T-cell (primary cell): ENCODE data around the gene SFMBT2. TPM values are rescaled to one million over a fixed set of nuclear protein-coding genes. Genes with fewer than 3 reads are reported as not detected.
A peak's percentile ranks its signal among the peaks of the same experiment; 100 is the strongest.

Experiments
- ATAC-seq, 4 experiments: fragments of 200-7000 bp in 3 of 4; fragments of 150-1000 bp in 1 of 4; cut with Tn5 transposase; replicated peaks in 1 of 4; 1 replicate in 3 of 4; 2 replicates in 1 of 4; pipeline ENCODE4 v1.10.0; 2021; ENCODE audit warnings: moderate library complexity in 3 of 4, mild to moderate bottlenecking in 2 of 4, moderate number of reproducible peaks in 1 of 4
- CTCF ChIA-PET, 2 donors: fragments of 300-600 bp; sonication (Branson Sonifier 250); formaldehyde crosslinking; loops; one replicate each; lab custom pipeline; 2022; ENCODE audit warnings: antibody characterized with exemption in 2 of 2; lab: Charles Lee
- POLR2A ChIA-PET, 2 donors: fragments of 300-600 bp; sonication (Branson Sonifier 250); formaldehyde crosslinking; loops; one replicate each; lab custom pipeline; 2022; ENCODE audit warnings: antibody characterized with exemption in 2 of 2; lab: Charles Lee
- DNase-seq, 35 experiments: peaks; one replicate each; pipeline versions ENCODE4 v3.0.0 to v3.0.0-alpha.2; 2013 to 2023
- H3K27ac ChIP-seq: one replicate; pipeline ENCODE4 v1.5.1; 2013; ENCODE audit warnings: low read length
- H3K27me3 ChIP-seq, 2 experiments: replicated peaks in 1 of 2; 1 replicate in 1 of 2; 2 replicates in 1 of 2; pipeline versions ENCODE4 v1.6.1 to v1.7.0; 2013; ENCODE audit warnings: low read length in 1 of 2, mixed read lengths in 1 of 2; ENCODE audit not compliant: control insufficient read depth in 2 of 2, insufficient read depth in 2 of 2; ENCODE audit errors: extremely low read depth in 1 of 2
- H3K36me3 ChIP-seq, 2 donors: 1 replicate in 1 of 2; 2 replicates in 1 of 2; pipeline versions ENCODE4 v1.6.1 to v1.7.0; 2013; ENCODE audit warnings: low read length in 1 of 2; ENCODE audit not compliant: control insufficient read depth in 2 of 2, insufficient read depth in 1 of 2; ENCODE audit errors: extremely low read depth in 1 of 2
- H3K4me1 ChIP-seq, 2 experiments: 1 replicate in 1 of 2; 2 replicates in 1 of 2; pipeline versions ENCODE4 v1.6.1 to v1.7.0; 2013; ENCODE audit warnings: low read length in 2 of 2, mixed read lengths in 1 of 2; ENCODE audit not compliant: insufficient read depth in 2 of 2, control insufficient read depth in 1 of 2; ENCODE audit errors: extremely low read depth in 1 of 2
- H3K4me3 ChIP-seq, 2 donors: 1 replicate in 1 of 2; 2 replicates in 1 of 2; pipeline versions ENCODE4 v1.5.1 to v1.7.0; 2013; ENCODE audit warnings: mild to moderate bottlenecking in 2 of 2, low read length in 1 of 2, moderate library complexity in 1 of 2; ENCODE audit not compliant: control insufficient read depth in 1 of 2; ENCODE audit errors: extremely low read depth in 1 of 2
- H3K9me3 ChIP-seq: 2 replicates; pipeline ENCODE4 v1.7.0; 2013
- H3K27ac Mint-ChIP-seq, 2 donors: one replicate each; pipeline ENCODE4 v1.8.0; 2020 to 2021; ENCODE audit warnings: mild to moderate bottlenecking in 2 of 2, mixed read lengths in 2 of 2
- H3K27me3 Mint-ChIP-seq, 2 donors: one replicate each; pipeline ENCODE4 v1.8.0; 2021 to 2022; ENCODE audit warnings: mixed read lengths in 2 of 2
- H3K36me3 Mint-ChIP-seq: one replicate; pipeline ENCODE4 v1.8.0; 2021; ENCODE audit warnings: mixed read lengths
- H3K4me1 Mint-ChIP-seq, 3 donors: one replicate each; pipeline ENCODE4 v1.8.0; 2020 to 2022; ENCODE audit warnings: mixed read lengths in 3 of 3, mild to moderate bottlenecking in 1 of 3
- H3K4me3 Mint-ChIP-seq, 3 donors: one replicate each; pipeline ENCODE4 v1.8.0; 2020 to 2022; ENCODE audit warnings: mild to moderate bottlenecking in 3 of 3, mixed read lengths in 3 of 3, moderate library complexity in 3 of 3
- H3K9me3 Mint-ChIP-seq, 3 donors: one replicate each; pipeline ENCODE4 v1.8.0; 2020 to 2022; ENCODE audit warnings: mixed read lengths in 3 of 3
- WGBS: methylation state at CpG from one replicate; pipeline ENCODE4 v1.1.5; 2013; ENCODE audit warnings: missing lambda C conversion rate; ENCODE audit not compliant: insufficient coverage; 5-methylcytosine and 5-hydroxymethylcytosine counted together
- total RNA-seq, 35 experiments: library from RNA in 6 of 35; stranded (reverse) in 6 of 35; fragments of 120-200 nt in 1 of 35; gene quantifications; one replicate each; pipeline versions ENCODE4 v1.2.1 to v1.2.4 and lab custom pipeline; 2013 to 2026

Gene SFMBT2
- total RNA-seq, 5 donors from 2014 or later (not counting 1 experiment from before 2014, with no cell fraction given), result 32.7 to 38.3 (median 36.8) TPM

DNA sequence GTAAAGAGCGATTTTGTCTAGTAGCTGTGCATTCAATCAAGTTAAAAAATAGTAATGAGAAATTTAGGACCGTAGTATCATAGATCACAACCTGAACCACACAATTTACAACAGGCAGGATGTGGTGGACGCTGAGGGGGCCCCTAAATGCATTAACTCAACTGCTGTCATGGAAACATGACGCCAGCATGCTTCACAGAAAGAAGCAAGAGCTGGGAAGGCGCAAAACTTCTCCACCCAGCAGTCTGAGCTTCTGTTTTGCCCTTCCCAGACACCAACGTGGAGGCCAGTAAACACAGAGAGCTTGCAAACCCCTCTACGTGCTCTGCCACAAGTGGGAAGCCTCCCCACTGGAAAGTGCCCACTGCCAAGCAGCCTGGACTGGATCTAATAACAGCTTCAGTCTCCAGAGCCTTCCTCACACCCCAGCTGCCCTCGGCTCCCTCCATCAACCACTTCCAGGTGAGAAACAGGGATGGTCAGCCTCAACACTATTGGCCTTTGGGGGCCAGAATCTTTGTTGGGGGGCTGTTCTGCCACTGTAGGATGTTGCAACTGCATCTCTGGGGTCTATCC, 151.8 kb downstream of the SFMBT2 start:
- peaks cover 3 to 6% of the 10 kb centered on the region in 2 donors for H3K36me3 ChIP-seq
- DNase-seq (peak in 34 of 35 experiments; percentile 41 to 83 (median 73)), ATAC-seq (peak; percentile 77 to 91 (median 86))
- peaks cover 21% of the 10 kb centered on the region for H3K36me3 Mint-ChIP-seq
- ChIA-PET POLR2A (interaction anchor here in 1 of 2 donors (0.5 to 1.4 kb wide), 5 partner anchors 10 to 930 kb away, joined by 3 to 5 read pairs (median 3); no protein-coding TSS in a partner anchor), CTCF (interaction anchor here (0.6 to 1.1 kb wide), 11 partner anchors 9 to 340 kb away, joined by 3 to 5 read pairs (median 3); partner anchors contain the start of gene SFMBT2 (in 1 of the 2))
- H3K4me1 ChIP-seq, result peaks cover 25 to 38% of the 10 kb centered on the region in 2 experiments
- 3% methylated on average over 4 of the region's 8 CpGs for WGBS
- H3K4me1 Mint-ChIP-seq, result peaks cover 57 to 75% (median 74%) of the 10 kb centered on the region in 3 donors
- peak overlapping the region; percentile 65 to 87 for H3K27ac Mint-ChIP-seq
- no peaks in the 10 kb centered on the region for H3K27me3 Mint-ChIP-seq
- no peaks in the 10 kb centered on the region for H3K27me3 ChIP-seq
- H3K9me3 ChIP-seq, result no peaks in the 10 kb centered on the region
- peak overlapping the region; percentile 53 to 63 (median 55) for H3K4me3 Mint-ChIP-seq
- H3K27ac ChIP-seq, result peak overlapping the region; percentile 30
- no peaks in the 10 kb centered on the region for H3K9me3 Mint-ChIP-seq
- H3K4me3 ChIP-seq, result peak overlapping the region in 1 of 2 donors; percentile 4

DNA sequence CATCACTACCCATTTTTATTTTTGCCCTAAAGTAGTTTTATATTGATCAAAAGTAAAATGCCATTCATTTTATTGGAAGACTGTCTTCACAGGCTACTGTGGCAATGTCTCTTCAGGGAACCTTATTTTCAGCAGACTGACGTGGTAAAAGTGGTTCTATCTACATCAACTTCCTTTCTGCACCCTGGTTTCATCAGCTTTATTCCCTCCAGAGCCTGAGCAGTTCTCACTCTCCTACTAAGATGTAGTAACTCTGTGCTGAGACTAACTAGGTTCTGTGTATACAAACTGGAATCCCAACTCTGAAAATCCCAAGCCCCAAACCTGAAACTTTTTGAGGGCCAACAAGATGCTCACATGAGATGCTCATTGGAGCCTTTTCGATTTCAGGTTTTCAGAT, 155.3 kb downstream of the SFMBT2 start:
- DNase-seq, result no peak
- POLR2A ChIA-PET, result no interaction called here
- Mint-ChIP-seq H3K4me3 (no peak overlapping the region), H3K36me3 (peaks cover 31% of the 10 kb centered on the region), H3K27ac (peak overlapping the region in 1 of 2 donors; percentile 66), H3K4me1 (peaks cover 69 to 77% (median 76%) of the 10 kb centered on the region in 3 donors), H3K9me3 (no peaks in the 10 kb centered on the region), H3K27me3 (no peaks in the 10 kb centered on the region)
- WGBS, result 50% methylated on average over 2 of the region's 2 CpGs
- no peak overlapping the region for H3K27ac ChIP-seq
- ATAC-seq, result no peak
- H3K9me3 ChIP-seq, result no peaks in the 10 kb centered on the region
- peaks cover 25 to 35% of the 10 kb centered on the region in 2 experiments for H3K4me1 ChIP-seq
- no peaks in the 10 kb centered on the region for H3K27me3 ChIP-seq
- H3K4me3 ChIP-seq, result no peak overlapping the region
- H3K36me3 ChIP-seq, result peaks cover 0 to 9% of the 10 kb centered on the region in 2 donors
- CTCF ChIA-PET, result interaction anchor here in 1 of 2 donors (1.3 kb wide), 1 partner anchor 13 kb away, joined by 3 read pairs; no protein-coding TSS in a partner anchor

DNA sequence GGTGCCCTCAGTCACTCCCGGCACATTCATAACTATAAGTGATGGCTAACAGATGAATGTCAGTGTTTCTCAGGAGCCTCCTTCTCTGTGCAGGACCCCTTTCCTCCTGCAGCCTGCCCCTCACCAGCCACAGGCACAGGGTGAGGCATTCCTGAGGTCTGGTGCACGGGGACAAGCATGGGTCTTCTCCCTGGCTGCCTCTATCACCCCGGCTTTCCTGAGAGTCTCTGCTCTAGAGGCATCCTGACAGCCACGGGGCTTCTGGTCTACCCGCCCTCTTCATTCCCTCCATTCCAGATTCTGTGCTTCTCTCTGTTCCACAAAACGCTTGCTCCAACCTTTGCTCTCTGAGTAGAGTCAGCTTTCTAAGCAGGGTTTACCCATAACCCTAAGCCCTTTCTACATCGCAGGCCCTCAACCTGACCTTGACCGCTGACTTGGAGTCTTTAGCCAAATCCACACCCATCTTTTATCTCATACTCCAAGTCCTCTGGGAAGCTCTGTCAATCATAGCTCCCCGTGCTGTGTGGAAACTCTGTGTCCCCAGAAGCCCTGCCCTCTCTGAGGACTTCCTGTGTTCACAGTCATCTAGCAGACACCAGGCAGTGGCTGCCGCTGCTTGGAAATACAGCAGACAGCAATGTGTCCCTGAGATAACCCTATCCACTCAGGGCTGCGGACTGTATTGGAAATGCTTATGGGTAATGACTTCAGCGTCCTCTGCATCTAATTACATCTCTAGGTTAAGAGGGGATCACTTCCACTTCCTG, 159.0 kb downstream of the SFMBT2 start:
- Mint-ChIP-seq H3K27ac (peak overlapping the region; percentile 5 to 34), H3K4me1 (peaks cover 41 to 43% (median 42%) of the 10 kb centered on the region in 3 donors), H3K27me3 (no peaks in the 10 kb centered on the region), H3K9me3 (no peaks in the 10 kb centered on the region), H3K4me3 (no peak overlapping the region), H3K36me3 (peaks cover 47% of the 10 kb centered on the region)
- H3K27me3 ChIP-seq, result no peaks in the 10 kb centered on the region
- H3K27ac ChIP-seq, result no peak overlapping the region
- H3K4me3 ChIP-seq, result no peak overlapping the region
- H3K9me3 ChIP-seq, result no peaks in the 10 kb centered on the region
- ChIA-PET POLR2A (no interaction called here), CTCF (no interaction called here)
- DNase-seq, result no peak
- peaks cover 8 to 12% of the 10 kb centered on the region in 2 experiments for H3K4me1 ChIP-seq
- no peak for ATAC-seq
- H3K36me3 ChIP-seq, result peaks cover 4 to 28% of the 10 kb centered on the region in 2 donors
- 94% methylated on average over 9 of the region's 12 CpGs for WGBS

DNA sequence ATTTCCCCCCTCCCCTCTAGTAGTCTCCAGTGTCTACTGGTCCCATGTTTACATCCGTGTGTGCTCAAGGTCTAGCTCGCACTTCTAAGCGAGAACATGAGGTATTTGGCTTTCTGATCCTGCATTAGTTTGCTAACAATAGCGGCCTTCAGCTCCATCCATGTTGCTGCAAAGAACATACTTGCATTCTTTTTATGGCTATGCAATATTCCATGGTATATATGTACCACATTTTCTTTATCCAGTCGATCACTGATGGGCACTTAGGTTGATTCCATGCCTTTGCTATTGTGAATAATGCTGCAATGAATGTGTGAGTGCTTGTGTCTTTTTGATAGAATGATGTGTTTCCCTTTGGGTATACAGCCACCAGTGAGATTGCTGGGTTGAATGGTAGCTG, 160.6 kb downstream of the SFMBT2 start:
- Mint-ChIP-seq H3K4me3 (no peak overlapping the region), H3K36me3 (peaks cover 55% of the 10 kb centered on the region), H3K4me1 (peaks cover 28 to 33% (median 31%) of the 10 kb centered on the region in 3 donors), H3K9me3 (no peaks in the 10 kb centered on the region), H3K27ac (no peak overlapping the region), H3K27me3 (no peaks in the 10 kb centered on the region)
- Histone ChIP-seq H3K36me3 (peaks cover 4 to 31% of the 10 kb centered on the region in 2 donors), H3K4me3 (no peak overlapping the region), H3K4me1 (peaks cover 3% of the 10 kb centered on the region in 2 experiments), H3K27me3 (no peaks in the 10 kb centered on the region), H3K9me3 (no peaks in the 10 kb centered on the region), H3K27ac (no peak overlapping the region)
- DNase-seq (no peak), ATAC-seq (no peak)
- WGBS, result 100% methylated on average over 3 of the region's 5 CpGs
- POLR2A ChIA-PET, result no interaction called here
- CTCF ChIA-PET, result no interaction called here

DNA sequence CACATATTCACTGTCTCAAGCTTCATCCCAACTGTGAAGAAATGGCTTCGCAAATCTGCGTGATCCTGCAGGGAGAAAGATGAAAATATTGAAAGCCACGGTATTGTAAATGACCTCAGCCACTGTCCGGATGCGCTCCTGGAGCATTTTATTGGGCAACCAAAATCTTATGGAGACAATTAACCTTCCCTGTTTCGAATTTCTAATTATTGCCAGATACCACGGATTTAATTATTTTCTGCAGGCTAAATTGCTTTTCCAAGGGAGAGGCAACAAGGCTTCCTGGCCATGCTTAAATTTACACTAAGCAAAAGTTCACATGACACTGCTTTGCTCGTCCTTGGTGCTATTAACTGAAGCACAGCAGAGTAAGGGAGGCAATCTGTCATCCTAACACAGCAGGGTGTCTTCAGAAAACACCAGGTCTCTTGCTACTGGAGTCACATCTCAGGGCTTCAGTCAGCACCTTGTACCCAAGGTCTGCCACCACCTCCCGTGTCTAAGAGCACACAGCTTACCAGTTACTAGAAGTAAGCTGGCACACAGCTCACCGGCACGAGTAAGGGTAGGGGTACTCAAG, 162.2 kb downstream of the SFMBT2 start:
- H3K9me3 ChIP-seq, result no peaks in the 10 kb centered on the region
- Mint-ChIP-seq H3K27ac (no peak overlapping the region), H3K9me3 (no peaks in the 10 kb centered on the region), H3K36me3 (peaks cover 53% of the 10 kb centered on the region), H3K27me3 (no peaks in the 10 kb centered on the region), H3K4me3 (no peak overlapping the region), H3K4me1 (peaks cover 32 to 36% (median 34%) of the 10 kb centered on the region in 3 donors)
- H3K36me3 ChIP-seq, result peaks cover 4 to 27% of the 10 kb centered on the region in 2 donors
- no peak overlapping the region for H3K27ac ChIP-seq
- DNase-seq, result no peak
- 98% methylated on average over 9 of the region's 11 CpGs for WGBS
- no peaks in the 10 kb centered on the region for H3K27me3 ChIP-seq
- CTCF ChIA-PET, result no interaction called here
- POLR2A ChIA-PET, result no interaction called here
- ATAC-seq, result no peak
- H3K4me1 ChIP-seq, result peaks cover 9 to 10% of the 10 kb centered on the region in 2 experiments
- no peak overlapping the region for H3K4me3 ChIP-seq

DNA sequence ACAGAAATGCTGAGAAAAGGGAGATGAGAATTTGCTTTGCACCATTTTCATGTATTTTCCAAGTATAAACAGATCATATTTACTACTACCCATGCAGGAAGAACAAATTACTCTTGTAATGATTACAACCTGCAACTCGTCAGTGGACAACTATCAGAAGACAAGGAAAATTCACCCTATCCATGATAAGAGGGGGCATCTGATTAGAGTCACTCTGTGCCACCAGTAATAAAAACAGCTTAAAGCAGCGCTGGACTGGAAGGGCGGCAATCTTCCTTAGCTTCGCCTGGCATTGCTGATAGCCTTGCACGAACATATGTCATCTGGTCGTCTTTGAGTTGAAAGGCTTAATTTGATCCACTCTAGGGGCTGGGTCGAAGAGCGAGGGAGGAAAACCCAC, 162.7 kb downstream of the SFMBT2 start:
- no peak for DNase-seq
- Histone ChIP-seq H3K4me1 (peaks cover 9 to 10% of the 10 kb centered on the region in 2 experiments), H3K27ac (no peak overlapping the region), H3K9me3 (no peaks in the 10 kb centered on the region), H3K36me3 (peaks cover 4 to 31% of the 10 kb centered on the region in 2 donors), H3K27me3 (no peaks in the 10 kb centered on the region), H3K4me3 (no peak overlapping the region)
- H3K4me1 Mint-ChIP-seq, result peaks cover 36 to 39% (median 36%) of the 10 kb centered on the region in 3 donors
- H3K36me3 Mint-ChIP-seq, result peaks cover 55% of the 10 kb centered on the region
- ChIA-PET CTCF (no interaction called here), POLR2A (no interaction called here)
- 93% methylated on average over 5 of the region's 8 CpGs for WGBS
- no peak for ATAC-seq
- H3K9me3 Mint-ChIP-seq, result no peaks in the 10 kb centered on the region
- no peaks in the 10 kb centered on the region for H3K27me3 Mint-ChIP-seq
- no peak overlapping the region for H3K27ac Mint-ChIP-seq
- no peak overlapping the region for H3K4me3 Mint-ChIP-seq
